ENCODE data around the gene APOB. TPM values are rescaled to one million over a fixed set of nuclear protein-coding genes. Genes with fewer than 3 reads are reported as not detected.

The APOB gene
- total and polyA plus RNA-seq, 2 of the 8 experiments (the other 6 are each of a cell fraction or from before 2014, with no cell fraction given), result 0.15 to 0.61 TPM

- H4K5ac ChIP-seq (ENCODE audit: insufficient read length, low read depth, low read length), result no peak overlapping the region
- DNase-seq (ENCODE audit: low read depth in 1 of 2, low spot score in 2 of 2) (no peak), FAIRE-seq (no peak)
- H3K36me3 ChIP-seq (ENCODE audit: control insufficient read depth in 2 of 4, insufficient read depth in 4 of 4, low read length in 3 of 4), result no peaks in the 10 kb centered on the region
- no peak overlapping the region for H3K14ac ChIP-seq (ENCODE audit: insufficient read length)
- no peaks in the 10 kb centered on the region for H3K27me3 ChIP-seq (replicated peaks in 1 of 4; ENCODE audit: control insufficient read depth in 3 of 4, extremely low read depth in 1 of 4, insufficient read depth in 3 of 4, low read length in 3 of 4)
- H2BK5ac ChIP-seq (ENCODE audit: low read depth, low read length), result no peak overlapping the region
- no peak overlapping the region for H2AK5ac ChIP-seq (ENCODE audit: low read depth, low read length)
- no peaks in the 10 kb centered on the region for H3K4me1 ChIP-seq (replicated peaks in 1 of 4; ENCODE audit: control insufficient read depth in 3 of 4, insufficient read depth in 4 of 4, low read length in 3 of 4)
- H3K4me3 ChIP-seq (ENCODE audit: extremely low read depth in 1 of 4, insufficient read depth in 2 of 4, low read depth in 3 of 4, low read length in 4 of 4), result no peak overlapping the region
- H3K4me2 ChIP-seq (ENCODE audit: insufficient read depth in 1 of 2, low read depth in 2 of 2, low read length in 2 of 2), result no peak overlapping the region
- ChIA-PET CTCF (ENCODE audit: partially characterized antibody) (interaction anchor here (0.7 to 6.7 kb wide), 31 partner anchors 8 to 371 kb away, joined by 3 to 48 read pairs (median 5); no protein-coding TSS in a partner anchor), POLR2A (ENCODE audit: partially characterized antibody) (no interaction called here)
- no peak overlapping the region for H4K91ac ChIP-seq (replicated peaks; ENCODE audit: insufficient read length, low read length)
- 90 to 100% methylated on average over 1 to 4 of the region's 4 CpGs for WGBS, 2 experiments (ENCODE audit: extremely low coverage in 1 of 2, insufficient coverage in 1 of 2, insufficient read length in 1 of 2, insufficient replicate concordance in 2 of 2, low coverage in 1 of 2, low lambda C conversion rate in 2 of 2, missing lambda C conversion rate in 1 of 2)
- H3K79me1 ChIP-seq (ENCODE audit: low read depth, low read length), result no peaks in the 10 kb centered on the region
- H2BK15ac ChIP-seq (ENCODE audit: low read length), result no peak overlapping the region
- no peak overlapping the region for H3K23ac ChIP-seq (ENCODE audit: insufficient read length)
- no peak overlapping the region for H3K18ac ChIP-seq (ENCODE audit: extremely low read depth, low read length)
- H3K9ac ChIP-seq (replicated peaks in 1 of 4; ENCODE audit: extremely low read depth in 1 of 4, low read depth in 3 of 4, low read length in 3 of 4), result no peak overlapping the region
- no peak overlapping the region for H3K27ac ChIP-seq (ENCODE audit: low read depth, low read length)
- no peak overlapping the region for H3K56ac ChIP-seq (replicated peaks; ENCODE audit: insufficient read length, low read depth, low read length)
- no peaks in the 10 kb centered on the region for H4K20me1 ChIP-seq (replicated peaks in 1 of 2; ENCODE audit: control insufficient read depth in 1 of 2, insufficient read depth in 2 of 2, low read length in 2 of 2)
- H3K4ac ChIP-seq (replicated peaks; ENCODE audit: insufficient read length, low read depth, low read length), result no peak overlapping the region
- H3K23me2 ChIP-seq (ENCODE audit: low read depth, low read length), result no peaks in the 10 kb centered on the region; the same call in 1 of the 2 replicates
- H3K79me2 ChIP-seq (ENCODE audit: control insufficient read depth in 1 of 2, insufficient read depth in 2 of 2, low read length in 2 of 2), result no peaks in the 10 kb centered on the region
- H3K9me3 ChIP-seq (ENCODE audit: insufficient read depth in 2 of 2, low read depth in 1 of 2, low read length in 1 of 2), result no peaks in the 10 kb centered on the region
- H2BK12ac ChIP-seq (ENCODE audit: low read depth, low read length), result no peak overlapping the region
- H4K8ac ChIP-seq (ENCODE audit: extremely low read depth, insufficient read depth, low read length), result no peak overlapping the region
- H2BK20ac ChIP-seq (ENCODE audit: low read length), result no peak overlapping the region
- no peak overlapping the region for H2BK120ac ChIP-seq (replicated peaks; ENCODE audit: low read depth, low read length)
- H2AFZ ChIP-seq (ENCODE audit: low read length), result no peak overlapping the region
- TF ChIP-seq ATF3 (IDR thresholded peaks at IDR 0.05; ENCODE audit: insufficient read depth, low read depth, low read length), result no peak
- no peak for TF ChIP-seq SAP30 (IDR thresholded peaks at IDR 0.05; ENCODE audit: insufficient read depth, insufficient replicate concordance, low read length)
- TF ChIP-seq TCF12 (IDR thresholded peaks at IDR 0.05; ENCODE audit: low read depth, low read length), result no peak
- no peak for TF ChIP-seq SRF (IDR thresholded peaks at IDR 0.05; ENCODE audit: low read depth, low read length)
- TF ChIP-seq JUND (IDR thresholded peaks at IDR 0.05; ENCODE audit: low read length), result no peak
- no peak for TF ChIP-seq RNF2 (IDR thresholded peaks at IDR 0.05; ENCODE audit: borderline replicate concordance, low read depth, low read length, missing control alignments, poor library complexity, severe bottlenecking)
- TF ChIP-seq ATF2 (IDR thresholded peaks at IDR 0.05; ENCODE audit: low read length), result no peak
- no peak for TF ChIP-seq CBX8 (IDR thresholded peaks at IDR 0.05; ENCODE audit: borderline replicate concordance, low read depth, low read length)
- TF ChIP-seq KDM1A (IDR thresholded peaks at IDR 0.05; ENCODE audit: borderline replicate concordance, low read length), result no peak
Measured at GRCh38 chr2:21028021-21028947, 15.6 kb downstream of the APOB start.

All from H1 (cell line).